ENCODE measurements around the gene CEACAM6.

CEACAM6 gene

DNA sequence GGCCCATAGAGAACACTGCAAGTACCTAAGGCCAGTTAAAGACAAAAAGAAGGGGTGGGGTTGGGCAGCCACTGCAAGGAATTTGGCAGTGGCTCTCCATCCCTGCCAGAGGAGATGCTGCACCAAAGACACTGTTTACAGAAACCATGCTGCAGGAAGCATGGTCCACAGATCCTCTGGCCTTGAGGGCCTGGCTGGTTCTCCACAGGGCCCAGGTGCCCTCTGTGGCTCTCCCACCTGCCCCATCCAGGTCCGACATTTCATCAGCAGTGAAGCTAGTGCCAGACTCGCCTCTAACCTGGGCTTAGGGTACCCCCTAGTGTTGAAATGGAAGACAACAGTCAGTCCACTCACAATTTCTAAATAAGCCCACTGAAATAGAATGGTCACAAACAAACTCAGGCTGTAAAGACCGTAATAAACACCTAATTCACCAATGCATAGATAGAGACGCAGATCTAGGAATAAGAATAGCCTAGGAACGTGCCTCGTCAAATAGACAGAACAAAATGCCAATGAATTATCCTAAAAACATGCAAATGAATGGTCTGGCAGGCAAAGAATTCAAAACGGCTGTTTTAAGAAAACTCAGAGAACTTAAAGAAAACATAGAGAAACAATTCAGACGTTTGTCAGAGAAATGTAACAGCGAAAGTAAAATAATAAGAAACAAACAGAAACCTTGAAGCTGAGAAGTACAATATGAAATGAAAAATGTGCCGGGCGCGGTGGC is 65.8 kb downstream of the CEACAM6 start:
- Histone ChIP-seq H3K9ac (ENCODE audit: low read depth, low read length) (no peak overlapping the region), H3K27ac (ENCODE audit: low read length) (no peak overlapping the region), H3K9me3 (ENCODE audit: insufficient read depth, low read depth, low read length) (no peaks in the 10 kb centered on the region), H3K4me3 (ENCODE audit: low read length) (no peak overlapping the region), H3K27me3 (ENCODE audit: insufficient read depth, low read length) (no peaks in the 10 kb centered on the region), H3K4me1 (ENCODE audit: insufficient read depth, low read length) (no peaks in the 10 kb centered on the region), H3K36me3 (ENCODE audit: insufficient read depth, low read depth, low read length) (no peaks in the 10 kb centered on the region)
